GM23248 (cell line): ENCODE results near the gene S1PR5.

Experiments used
- EZH2 ChIP-seq: fragments of 200-600 bp; sonication (generic); IDR thresholded peaks from 2 replicates; pipeline ENCODE4 v1.6.1; 2018; ENCODE audit warnings: antibody characterized with exemption, mild to moderate bottlenecking; ENCODE audit not compliant: insufficient read depth, poor library complexity, severe bottlenecking
- EZH2phosphoT487 ChIP-seq: fragments of 200-600 bp; sonication (generic); IDR thresholded peaks from 2 replicates; pipeline ENCODE4 v1.6.1; 2018; ENCODE audit warnings: antibody characterized with exemption, moderate library complexity, mild to moderate bottlenecking, low read depth; ENCODE audit not compliant: insufficient read depth

GRCh38 chr19:10535613-10536012, 18.4 kb upstream of the S1PR5 start:
- TF ChIP-seq EZH2phosphoT487: no peak
- no peak for TF ChIP-seq EZH2
